Measurements from ENCODE around the gene PRR14. TPM values are rescaled to one million over a fixed set of nuclear protein-coding genes. Genes with fewer than 3 reads are reported as not detected.
A peak's percentile ranks its signal among the peaks of the same experiment; 100 is the strongest.

Gene PRR14
- total and polyA plus RNA-seq, 2 of the 4 experiments (the other 2 are of a cell fraction), result 1.4 to 11.9 TPM

DNA sequence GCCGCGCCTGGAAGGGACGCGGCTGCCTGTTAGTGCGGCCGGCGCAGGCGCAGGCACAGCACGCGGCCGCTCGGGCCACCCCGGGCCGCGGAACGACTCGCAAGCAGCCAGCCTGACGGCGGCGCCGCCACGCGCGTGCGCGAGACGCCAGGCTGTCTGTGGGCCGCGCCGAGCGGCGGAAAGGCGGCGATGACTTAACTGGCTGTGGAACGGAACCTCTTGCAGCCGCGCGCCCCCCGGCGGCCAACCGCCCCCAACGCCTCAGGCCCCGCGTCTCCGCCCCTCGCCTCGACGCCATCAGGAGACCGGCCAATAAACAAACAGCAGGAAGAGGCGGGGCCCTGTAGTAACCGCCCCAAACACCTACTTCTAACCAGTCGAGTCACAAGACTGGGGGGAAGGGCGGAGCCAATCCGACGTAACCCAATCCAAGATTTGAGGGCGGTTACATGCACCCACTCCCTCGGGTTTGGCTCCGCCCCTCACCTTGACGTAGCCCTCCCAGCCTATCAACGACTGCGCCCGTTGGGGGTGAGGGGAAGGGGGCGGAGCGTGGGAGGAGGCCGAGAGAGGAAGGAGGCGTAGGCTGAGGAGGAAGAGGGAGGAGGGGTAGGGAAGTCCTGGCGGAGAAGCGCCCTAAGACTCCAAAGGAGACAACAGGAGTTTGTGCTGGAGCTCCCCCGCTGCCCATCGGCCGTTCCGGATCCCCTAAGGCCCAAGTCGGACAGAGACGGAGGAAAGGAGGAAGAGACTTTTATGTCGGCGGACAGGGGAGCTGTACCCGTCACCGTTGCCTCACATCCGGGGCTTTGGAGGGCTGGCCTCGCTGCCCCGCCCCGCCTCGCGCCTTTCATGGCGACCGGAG, 7.3 kb downstream of the PRR14 start, which contains the start of gene FBRS:
Gene FBRS, plus strand, starts transcription at position 566 of the 865 bp plus-strand sequence. CDS start 1,088 bp downstream, outside the sequence.
- Histone ChIP-seq H3K79me1 (ENCODE audit: low read depth in 1 of 2, low read length in 2 of 2) (peaks cover 28 to 50% of the 10 kb centered on the region in 2 experiments; a peak in 3 of 4 replicates), H2BK20ac (ENCODE audit: low read depth, low read length) (peak within 1 kb of the TSS; percentile 76), H2BK5ac (ENCODE audit: low read depth, low read length, poor library complexity, severe bottlenecking) (peak within 1 kb of the TSS; percentile 96), H2BK15ac (ENCODE audit: low read depth, low read length) (peak within 1 kb of the TSS; percentile 91; the same call in 2 of the 3 replicates), H2AK5ac (ENCODE audit: low read depth, low read length) (peak within 1 kb of the TSS; percentile 95), H3K56ac (ENCODE audit: extremely low read depth, insufficient read depth, low read length) (peak within 1 kb of the TSS; percentile 98), H3K4ac (ENCODE audit: low read depth, low read length) (peak within 1 kb of the TSS; percentile 100), H4K5ac (ENCODE audit: low read depth, low read length) (peak within 1 kb of the TSS; percentile 89), H4K20me1 (ENCODE audit: insufficient read depth, low read length) (peaks cover 29% of the 10 kb centered on the region), H3K27ac (ENCODE audit: insufficient read depth, low read length) (peak within 1 kb of the TSS; percentile 92), H3K23ac (ENCODE audit: low read depth, low read length) (peak within 1 kb of the TSS; percentile 100), H3K18ac (ENCODE audit: low read depth, low read length) (peak within 1 kb of the TSS; percentile 95), H3K4me3 (ENCODE audit: insufficient read depth, low read depth, low read length) (peak within 1 kb of the TSS; percentile 62), H3K27me3 (ENCODE audit: control insufficient read depth, insufficient read depth, low read length) (no peaks in the 10 kb centered on the region), H3K4me1 (ENCODE audit: control insufficient read depth, insufficient read depth, low read length) (peaks cover 12% of the 10 kb centered on the region; the same call in 1 of the 2 replicates), H3K4me2 (ENCODE audit: low read depth, low read length) (peak within 1 kb of the TSS; percentile 96), H3K9ac (ENCODE audit: low read depth, low read length) (peak within 1 kb of the TSS; percentile 96), H3K9me1 (ENCODE audit: insufficient read depth, low read length) (peaks cover 5% of the 10 kb centered on the region; the same call in 1 of the 2 replicates), H4K91ac (ENCODE audit: insufficient read depth, low read depth, low read length) (peak within 1 kb of the TSS; percentile 99), H3K36me3 (ENCODE audit: control insufficient read depth, insufficient read depth, low read length) (peaks cover 46% of the 10 kb centered on the region), H4K8ac (ENCODE audit: low read depth in 2 of 2, low read length in 2 of 2) (peak within 1 kb of the TSS; percentile 53 to 99), H2AK9ac (replicated peaks; ENCODE audit: low read depth, low read length, poor library complexity) (peak within 1 kb of the TSS; percentile 99), H3K14ac (replicated peaks; ENCODE audit: low read depth, low read length) (peak within 1 kb of the TSS; percentile 100), H3K9me3 (ENCODE audit: control insufficient read depth, insufficient read depth, low read length) (no peaks in the 10 kb centered on the region), H2AFZ (replicated peaks; ENCODE audit: low read length, poor library complexity) (peak within 1 kb of the TSS; percentile 99), H2BK120ac (ENCODE audit: low read depth, low read length) (peak within 1 kb of the TSS; percentile 97)
- DNase-seq (peak; percentile 100), ATAC-seq (ENCODE audit: low read depth) (peak; percentile 83)
- WGBS, 2 experiments (ENCODE audit: extremely low coverage in 2 of 2, insufficient read length in 1 of 2), result 0% methylated on average over 26 of the region's 86 CpGs; no CpG with 5 or more reads in 1 of the 2 experiments
- no TSS peak for BruUV-seq (replicated peaks)
- dilution Hi-C loops (cut with HindIII; ENCODE audit: low sequenced_read_pairs, unreplicated experiment), result no loop called here
- POLR2A ChIA-PET (ENCODE audit: unreplicated experiment), result interaction anchor here (0.6 kb wide), 1 partner anchor 263 kb away, joined by 3 read pairs; no protein-coding TSS in a partner anchor
- in situ Hi-C loops (cut with MboI; ENCODE audit: low sequenced_read_pairs), result no loop called here
- intact Hi-C loops (cut with micrococcal nuclease), result loop anchor here (1.0 to 2.0 kb wide), 2 partner anchors 36 to 131 kb away; partner anchors contain the start of gene ZNF768
- CTCF ChIA-PET, result interaction anchor here (0.5 to 1.5 kb wide), 3 partner anchors 36 to 232 kb away, joined by 3 to 4 read pairs (median 3); no protein-coding TSS in a partner anchor
- TF ChIP-seq SMC3 (IDR thresholded peaks at IDR 0.05; ENCODE audit: low read depth, low read length), result peak; percentile 50
- TF ChIP-seq RFX5 (IDR thresholded peaks at IDR 0.05; ENCODE audit: low read depth, low read length), result no peak; the same call in 1 of the 2 replicates
- TF ChIP-seq NFE2L2 (IDR thresholded peaks at IDR 0.05; ENCODE audit: low read depth, low read length), result no peak
- peak; percentile 69 for TF ChIP-seq RAD21 (IDR thresholded peaks at IDR 0.05; ENCODE audit: low read length)
- TF ChIP-seq, protein P1, sequence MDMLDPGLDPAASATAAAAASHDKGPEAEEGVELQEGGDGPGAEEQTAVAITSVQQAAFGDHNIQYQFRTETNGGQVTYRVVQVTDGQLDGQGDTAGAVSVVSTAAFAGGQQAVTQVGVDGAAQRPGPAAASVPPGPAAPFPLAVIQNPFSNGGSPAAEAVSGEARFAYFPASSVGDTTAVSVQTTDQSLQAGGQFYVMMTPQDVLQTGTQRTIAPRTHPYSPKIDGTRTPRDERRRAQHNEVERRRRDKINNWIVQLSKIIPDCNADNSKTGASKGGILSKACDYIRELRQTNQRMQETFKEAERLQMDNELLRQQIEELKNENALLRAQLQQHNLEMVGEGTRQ (IDR thresholded peaks at IDR 0.05; ENCODE audit: low read depth, low read length), result no peak; the same call in 1 of the 2 replicates
- no peak for TF ChIP-seq MAFK (IDR thresholded peaks at IDR 0.05; ENCODE audit: low read depth, low read length)
- TF ChIP-seq, protein P2, sequence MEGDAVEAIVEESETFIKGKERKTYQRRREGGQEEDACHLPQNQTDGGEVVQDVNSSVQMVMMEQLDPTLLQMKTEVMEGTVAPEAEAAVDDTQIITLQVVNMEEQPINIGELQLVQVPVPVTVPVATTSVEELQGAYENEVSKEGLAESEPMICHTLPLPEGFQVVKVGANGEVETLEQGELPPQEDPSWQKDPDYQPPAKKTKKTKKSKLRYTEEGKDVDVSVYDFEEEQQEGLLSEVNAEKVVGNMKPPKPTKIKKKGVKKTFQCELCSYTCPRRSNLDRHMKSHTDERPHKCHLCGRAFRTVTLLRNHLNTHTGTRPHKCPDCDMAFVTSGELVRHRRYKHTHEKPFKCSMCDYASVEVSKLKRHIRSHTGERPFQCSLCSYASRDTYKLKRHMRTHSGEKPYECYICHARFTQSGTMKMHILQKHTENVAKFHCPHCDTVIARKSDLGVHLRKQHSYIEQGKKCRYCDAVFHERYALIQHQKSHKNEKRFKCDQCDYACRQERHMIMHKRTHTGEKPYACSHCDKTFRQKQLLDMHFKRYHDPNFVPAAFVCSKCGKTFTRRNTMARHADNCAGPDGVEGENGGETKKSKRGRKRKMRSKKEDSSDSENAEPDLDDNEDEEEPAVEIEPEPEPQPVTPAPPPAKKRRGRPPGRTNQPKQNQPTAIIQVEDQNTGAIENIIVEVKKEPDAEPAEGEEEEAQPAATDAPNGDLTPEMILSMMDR (conservative IDR thresholded peaks at IDR 0.05; ENCODE audit: low read depth, low read length), result peak; percentile 98
- TF ChIP-seq CEBPB (IDR thresholded peaks at IDR 0.05; ENCODE audit: low read depth, low read length), result peak; percentile 81
- TF ChIP-seq POLR2A (IDR thresholded peaks at IDR 0.05; ENCODE audit: low read depth, low read length), result peak; percentile 91
- 0 out of 2 replicates have a peak, but pooled peaks have one; percentile 3 for TF ChIP-seq BHLHE40 (IDR thresholded peaks at IDR 0.05; ENCODE audit: low read depth, low read length)
- no peak for TF ChIP-seq CHD1 (IDR thresholded peaks at IDR 0.05; ENCODE audit: low read depth, low read length)
- TF ChIP-seq, protein P3, sequence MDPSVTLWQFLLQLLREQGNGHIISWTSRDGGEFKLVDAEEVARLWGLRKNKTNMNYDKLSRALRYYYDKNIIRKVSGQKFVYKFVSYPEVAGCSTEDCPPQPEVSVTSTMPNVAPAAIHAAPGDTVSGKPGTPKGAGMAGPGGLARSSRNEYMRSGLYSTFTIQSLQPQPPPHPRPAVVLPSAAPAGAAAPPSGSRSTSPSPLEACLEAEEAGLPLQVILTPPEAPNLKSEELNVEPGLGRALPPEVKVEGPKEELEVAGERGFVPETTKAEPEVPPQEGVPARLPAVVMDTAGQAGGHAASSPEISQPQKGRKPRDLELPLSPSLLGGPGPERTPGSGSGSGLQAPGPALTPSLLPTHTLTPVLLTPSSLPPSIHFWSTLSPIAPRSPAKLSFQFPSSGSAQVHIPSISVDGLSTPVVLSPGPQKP (IDR thresholded peaks at IDR 0.05; ENCODE audit: borderline replicate concordance, low read depth, low read length), result no peak
- TF ChIP-seq MXI1 (IDR thresholded peaks at IDR 0.05; ENCODE audit: borderline replicate concordance, low read depth, low read length), result no peak; the same call in none of the 2 replicates
